Motor neuron (in vitro differentiated cells): ENCODE results near the gene TMEM74B. TPM values are rescaled to one million over a fixed set of nuclear protein-coding genes. Genes with fewer than 3 reads are reported as not detected.
A peak's percentile ranks its signal among the peaks of the same experiment; 100 is the strongest.
"Not testable (repeated sequence)": the region's sequence is repeated elsewhere in the genome, so short reads cannot be mapped to it uniquely, and the experiment has no call there.

Experiments used
- ATAC-seq, 8 experiments: fragments of 200-7000 bp; cut with Tn5 transposase; replicated peaks in 6 of 8; 2 replicates each; pipeline ENCODE4 v1.8.0; 2021; ENCODE audit warnings: mild to moderate bottlenecking in 8 of 8, moderate library complexity in 8 of 8
- H3K27ac ChIP-seq, 2 donors: fragments of 250-450 bp; sonication (Bioruptor Pico); 2 replicates each; pipeline ENCODE4 v1.9.0; 2021; ENCODE audit warnings: antibody characterized with exemption in 2 of 2, mild to moderate bottlenecking in 2 of 2, moderate library complexity in 1 of 2
- H3K4me1 ChIP-seq, 2 donors: fragments of 250-450 bp; sonication (Bioruptor Pico); replicated peaks in 1 of 2; 2 replicates each; pipeline ENCODE4 v1.6.1; 2021; ENCODE audit warnings: antibody characterized with exemption in 2 of 2, mild to moderate bottlenecking in 2 of 2, moderate library complexity in 1 of 2
- H3K4me3 ChIP-seq, 5 donors: fragments of 250-450 bp; sonication (Bioruptor Pico); 2 replicates each; pipeline ENCODE4 v1.9.0; 2021; ENCODE audit warnings: antibody characterized with exemption in 5 of 5, mild to moderate bottlenecking in 5 of 5, moderate library complexity in 4 of 5
- whole genome bisulfite sequencing, 10 experiments: fragments of 450-650 bp; shearing (Covaris generic); methylation state at CpG; one replicate each; pipeline ENCODE4 v1.0.0; 2022; 5-methylcytosine and 5-hydroxymethylcytosine counted together
- in situ Hi-C, 9 experiments: fragments of 400-800 bp; cut with MboI; loops; one replicate each; pipeline ENCODE4 v1.15.0; 2021; ENCODE audit warnings: low sequenced_read_pairs in 9 of 9, low pct_unique_long_range_greater_than_20kb in 2 of 9; ENCODE audit not compliant: unreplicated experiment in 9 of 9
- total RNA-seq, 8 experiments: library from RNA; unstranded; fragments of 300-600 nt; gene quantifications; 2 replicates each; pipeline versions ENCODE4 v1.2.3 to v1.2.4, GENCODE V29; 2022

Gene TMEM74B
- total RNA-seq, 8 experiments from 2014 or later: 0.71 to 16.9 (median 5.9) TPM

GRCh38 chr20:1165941-1166340, 18.8 kb downstream of the TMEM74B start:
- no peak for ATAC-seq
- Histone ChIP-seq H3K27ac (no peak overlapping the region), H3K4me1 (no peaks in the 10 kb centered on the region), H3K4me3 (no peak overlapping the region)
- in situ Hi-C loops: no loop called here
- 94 to 100% (median 98%) methylated on average over 1 to 7 of the region's 9 CpGs; no CpG with 5 or more reads in 6 of the 10 experiments for WGBS, 10 experiments

GRCh38 chr20:1165521-1165920, 19.3 kb downstream of the TMEM74B start:
- ATAC-seq: no peak
- H3K4me3 ChIP-seq: no peak overlapping the region
- WGBS, 10 experiments: 80 to 100% (median 100%) methylated on average over 1 of the region's 1 CpG; no CpG with 5 or more reads in 5 of the 10 experiments
- in situ Hi-C loops: no loop called here
- H3K27ac ChIP-seq: no peak overlapping the region
- no peaks in the 10 kb centered on the region for H3K4me1 ChIP-seq

GRCh38 chr20:1164871-1165270, 19.9 kb downstream of the TMEM74B start:
- WGBS, 10 experiments: 89 to 100% (median 100%) methylated on average over 1 to 6 of the region's 7 CpGs; no CpG with 5 or more reads in 4 of the 10 experiments
- in situ Hi-C loops: no loop called here
- Histone ChIP-seq H3K4me3 (no peak overlapping the region), H3K4me1 (no peaks in the 10 kb centered on the region), H3K27ac (no peak overlapping the region)
- ATAC-seq: no peak

- Histone ChIP-seq H3K4me1 (no peaks in the 10 kb centered on the region), H3K27ac (no peak overlapping the region), H3K4me3 (no peak overlapping the region)
- WGBS, 10 experiments: 80 to 100% (median 100%) methylated on average over 1 of the region's 2 CpGs; no CpG with 5 or more reads in 6 of the 10 experiments
- in situ Hi-C loops: no loop called here
- no peak for ATAC-seq
Observed at GRCh38 chr20:1163653-1164052, 21.1 kb downstream of the TMEM74B start.

- in situ Hi-C loops: no loop called here
- H3K4me1 ChIP-seq: no peaks in the 10 kb centered on the region
- no peak for ATAC-seq
- 87 to 100% (median 100%) methylated on average over 1 to 4 of the region's 6 CpGs; no CpG with 5 or more reads in 5 of the 10 experiments for WGBS, 10 experiments
- H3K27ac ChIP-seq: no peak overlapping the region
- H3K4me3 ChIP-seq: no peak overlapping the region
Observed at GRCh38 chr20:1163105-1163504, 21.7 kb downstream of the TMEM74B start.

GRCh38 chr20:1160991-1161390, 23.8 kb downstream of the TMEM74B start:
- in situ Hi-C loops: no loop called here
- Histone ChIP-seq H3K27ac (no peak overlapping the region), H3K4me1 (no peaks in the 10 kb centered on the region), H3K4me3 (no peak overlapping the region)
- WGBS, 10 experiments: 97 to 100% (median 100%) methylated on average over 6 to 7 of the region's 12 CpGs; no CpG with 5 or more reads in 7 of the 10 experiments
- ATAC-seq: no peak

- Histone ChIP-seq H3K4me3 (no peak overlapping the region), H3K4me1 (no peaks in the 10 kb centered on the region), H3K27ac (no peak overlapping the region)
- ATAC-seq: no peak
- in situ Hi-C loops: no loop called here
- 91 to 100% (median 98%) methylated on average over 3 to 10 of the region's 10 CpGs; no CpG with 5 or more reads in 2 of the 10 experiments for WGBS, 10 experiments
Observed at GRCh38 chr20:1160496-1160895, 24.3 kb downstream of the TMEM74B start.

GRCh38 chr20:1155342-1155741, 29.4 kb downstream of the TMEM74B start:
- no peak for ATAC-seq
- H3K27ac ChIP-seq: no peak overlapping the region
- no peak overlapping the region for H3K4me3 ChIP-seq
- no peaks in the 10 kb centered on the region for H3K4me1 ChIP-seq
- WGBS, 10 experiments: 100% methylated on average over 1 to 3 of the region's 3 CpGs; no CpG with 5 or more reads in 6 of the 10 experiments
- in situ Hi-C loops: no loop called here

GRCh38 chr20:1154691-1155090, 30.1 kb downstream of the TMEM74B start:
- ATAC-seq: no peak
- Histone ChIP-seq H3K4me1 (no peaks in the 10 kb centered on the region), H3K27ac (no peak overlapping the region), H3K4me3 (no peak overlapping the region)
- 100% methylated on average over 1 of the region's 1 CpG; no CpG with 5 or more reads in 5 of the 10 experiments for WGBS, 10 experiments
- in situ Hi-C loops: no loop called here

- Histone ChIP-seq H3K4me1 (no peaks in the 10 kb centered on the region), H3K27ac (no peak overlapping the region), H3K4me3 (no peak overlapping the region)
- in situ Hi-C loops: no loop called here
- ATAC-seq: peak in 2 of 8 experiments; percentile 56 to 100
Observed at GRCh38 chr20:1154226-1154625, 30.6 kb downstream of the TMEM74B start.

- Histone ChIP-seq H3K4me1 (no peaks in the 10 kb centered on the region), H3K4me3 (no peak overlapping the region), H3K27ac (no peak overlapping the region)
- in situ Hi-C loops: no loop called here
- no peak for ATAC-seq
- 88 to 100% (median 100%) methylated on average over 1 of the region's 1 CpG; no CpG with 5 or more reads in 1 of the 10 experiments for WGBS, 10 experiments
Observed at GRCh38 chr20:1150968-1151367, 33.8 kb downstream of the TMEM74B start.

- peak in 2 of 8 experiments; percentile 21 to 65 for ATAC-seq
- Histone ChIP-seq H3K27ac (no peak overlapping the region), H3K4me1 (no peaks in the 10 kb centered on the region), H3K4me3 (no peak overlapping the region)
- WGBS, 10 experiments: 61 to 100% (median 87%) methylated on average over 1 to 4 of the region's 4 CpGs
- in situ Hi-C loops: no loop called here
Observed at GRCh38 chr20:1150218-1150617, 34.6 kb downstream of the TMEM74B start.

GRCh38 chr20:1149812-1150211, 35.0 kb downstream of the TMEM74B start:
- 71 to 100% (median 100%) methylated on average over 1 of the region's 2 CpGs; no CpG with 5 or more reads in 6 of the 10 experiments for WGBS, 10 experiments
- H3K4me1 ChIP-seq, ATAC-seq, H3K27ac ChIP-seq, H3K4me3 ChIP-seq, in situ Hi-C loops: not testable (repeated sequence)

- 50 to 100% (median 100%) methylated on average over 1 to 3 of the region's 5 CpGs; no CpG with 5 or more reads in 3 of the 10 experiments for WGBS, 10 experiments
- Histone ChIP-seq H3K4me1 (no peaks in the 10 kb centered on the region), H3K27ac (no peak overlapping the region), H3K4me3 (no peak overlapping the region)
- ATAC-seq: no peak
- in situ Hi-C loops: no loop called here
Observed at GRCh38 chr20:1146957-1147356, 37.8 kb downstream of the TMEM74B start.
